HG02885 (cell line): ENCODE data around the gene ATP2B1.
A peak's percentile ranks its signal among the peaks of the same experiment; 100 is the strongest.

Experiments used
- ATAC-seq: cut with Tn5 transposase; IDR thresholded peaks from one replicate; pipeline ENCODE4 v1.9.1; 2021; ENCODE audit warnings: mild to moderate bottlenecking; ENCODE audit not compliant: unreplicated experiment, poor library complexity

The ATP2B1 gene

DNA sequence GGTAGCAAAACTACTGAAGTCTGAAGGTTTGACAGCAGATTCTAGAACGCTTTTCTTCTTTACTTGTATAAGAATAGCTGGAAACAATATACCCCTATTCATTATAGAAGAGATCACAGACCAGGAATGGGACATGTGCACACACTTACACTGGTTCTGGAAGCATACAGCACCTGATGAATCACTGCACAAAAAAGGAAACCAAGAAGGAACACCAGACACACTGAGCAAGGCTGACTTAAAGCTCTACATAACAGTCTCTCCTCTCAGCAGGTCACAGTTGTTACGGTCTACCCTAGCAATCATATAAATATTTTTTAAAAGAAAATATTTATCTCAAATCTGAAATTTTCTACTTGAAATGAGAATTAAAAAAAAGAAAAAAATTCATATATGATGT is 13.5 kb downstream of the ATP2B1 start:
- ATAC-seq: no peak

DNA sequence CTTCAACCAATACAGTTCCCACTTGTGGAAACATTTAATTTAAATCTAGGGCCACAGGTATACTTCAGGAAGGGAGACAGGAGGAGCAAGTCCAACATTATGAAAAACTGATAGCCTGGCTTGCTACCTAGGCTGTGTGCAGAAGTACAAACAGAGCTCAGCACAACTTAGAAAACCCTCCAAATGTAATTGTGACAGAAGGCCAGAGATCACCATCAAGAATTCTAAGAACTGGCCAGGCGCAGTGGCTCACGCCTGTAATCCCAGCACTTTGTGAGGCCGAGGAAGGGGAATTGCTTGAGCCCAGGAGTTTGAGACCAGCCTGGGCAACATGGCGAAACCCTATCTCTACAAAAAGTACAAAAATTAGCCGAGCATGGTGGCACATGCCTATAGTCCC is 14.1 kb downstream of the ATP2B1 start:
- ATAC-seq: no peak

DNA sequence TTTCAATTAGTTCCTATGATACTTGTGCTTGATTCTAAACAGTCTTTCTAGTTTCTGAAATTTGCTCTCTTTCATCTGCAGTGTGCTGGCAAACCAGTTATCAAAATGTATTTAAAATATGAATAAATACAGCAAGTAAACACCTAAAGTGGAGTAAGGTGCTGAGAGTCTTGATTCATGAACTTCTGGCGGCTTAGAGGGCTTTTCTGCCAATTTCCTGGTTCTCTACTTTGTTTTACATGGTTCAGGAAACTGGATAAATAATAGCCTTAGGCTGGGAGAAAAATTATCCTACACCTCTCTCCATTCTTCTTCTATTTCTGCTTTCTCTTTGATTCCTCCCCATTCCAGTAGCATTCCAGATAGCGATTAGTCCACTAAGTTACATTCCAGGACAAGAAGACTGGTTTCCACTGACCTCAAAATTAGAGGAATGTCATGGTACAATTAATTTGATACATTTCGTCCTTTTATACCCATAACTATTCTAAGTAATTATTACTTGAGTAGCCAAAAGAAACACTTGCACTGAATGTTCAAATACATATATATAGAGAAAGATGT is 14.9 kb downstream of the ATP2B1 start:
- no peak for ATAC-seq

DNA sequence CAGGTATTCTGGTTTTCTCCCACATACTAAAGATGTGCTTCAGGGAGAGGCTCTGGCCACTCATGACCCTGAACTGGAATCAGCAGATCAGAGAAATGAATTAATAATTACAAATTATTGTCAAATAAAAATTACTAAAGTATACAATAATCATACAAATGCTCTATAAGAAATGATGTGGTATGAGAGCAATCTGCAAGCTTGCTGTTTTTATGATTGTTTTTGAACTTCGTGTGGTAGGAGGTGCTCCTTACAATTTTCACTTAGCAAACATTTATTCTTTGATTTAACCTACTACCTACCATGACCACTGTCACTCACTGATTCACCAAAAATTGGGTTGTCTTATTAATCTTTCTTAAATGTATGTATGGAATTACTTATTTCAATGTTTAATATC is 16.2 kb downstream of the ATP2B1 start:
- no peak for ATAC-seq

DNA sequence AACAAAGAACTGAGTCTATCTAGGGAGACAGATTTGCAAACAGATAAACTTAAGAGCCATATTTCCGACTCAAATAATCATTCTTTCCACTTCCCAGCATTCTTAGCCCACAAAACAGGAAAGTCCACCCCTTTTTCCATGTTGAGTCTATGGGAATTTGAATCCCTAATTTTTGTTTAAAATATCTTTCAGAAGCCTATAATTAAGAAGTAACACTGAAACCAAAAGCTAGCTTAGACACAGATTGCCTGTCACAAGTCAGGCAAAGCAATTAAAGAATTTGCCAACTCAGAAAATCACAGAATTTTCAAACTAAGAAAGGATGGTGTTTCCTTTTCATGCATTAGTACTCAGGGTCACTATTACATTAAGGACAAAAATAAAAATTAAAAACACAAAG is 17.0 kb downstream of the ATP2B1 start:
- no peak for ATAC-seq

DNA sequence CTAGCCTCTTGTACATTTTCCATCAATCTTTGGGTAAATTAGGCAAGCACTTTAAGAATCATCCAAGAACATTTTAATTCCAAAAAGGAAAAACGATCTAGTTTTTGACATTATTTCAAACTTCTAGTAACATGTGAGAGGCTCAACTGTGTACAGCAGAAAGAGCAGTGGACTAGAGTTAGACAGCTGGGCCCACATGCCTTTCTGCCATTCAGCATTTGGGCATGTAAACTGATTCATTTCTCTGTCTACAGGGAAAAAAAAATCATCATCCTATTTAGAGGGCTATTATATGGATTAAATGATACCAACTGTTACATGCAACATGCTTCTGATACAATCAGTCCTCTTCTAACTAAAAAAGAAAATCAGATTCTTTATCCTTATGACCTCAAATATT is 17.7 kb downstream of the ATP2B1 start:
- ATAC-seq: no peak

DNA sequence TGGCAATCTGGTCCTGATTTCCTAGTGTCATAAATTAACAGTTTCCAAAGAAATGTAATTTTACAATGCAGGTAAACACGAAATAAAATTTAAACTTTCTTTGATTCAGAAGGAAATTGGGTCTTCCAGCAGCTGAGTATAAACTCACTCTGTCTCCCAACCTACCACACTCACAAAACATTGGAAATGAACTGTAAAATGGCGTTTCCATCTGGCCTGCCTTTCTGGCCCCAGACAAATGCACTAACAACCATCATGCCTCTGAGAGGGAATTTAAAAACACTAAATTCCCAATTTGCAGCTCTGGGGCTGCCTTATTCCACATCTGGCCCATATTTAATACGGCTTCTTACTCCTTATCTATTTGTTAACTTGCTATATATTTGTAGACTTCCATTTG is 19.3 kb downstream of the ATP2B1 start:
- no peak for ATAC-seq

DNA sequence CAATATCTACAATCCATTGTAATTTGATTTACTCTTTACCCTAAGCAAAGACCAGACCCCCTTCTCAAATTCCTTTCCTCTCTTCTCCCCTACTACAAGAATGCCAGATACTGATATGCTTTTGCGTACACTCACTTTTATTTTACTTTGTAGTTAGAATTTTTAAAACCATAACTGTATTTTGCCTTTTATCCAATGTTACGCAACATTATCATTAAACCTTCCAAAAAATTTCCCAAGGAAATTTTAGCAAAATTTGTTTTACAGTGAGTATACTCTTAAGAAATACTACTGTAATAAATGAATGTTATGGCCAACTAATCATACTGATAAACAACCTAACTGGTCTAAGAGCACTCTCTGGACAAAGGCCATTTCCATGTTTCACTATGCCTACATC is 22.3 kb downstream of the ATP2B1 start:
- no peak for ATAC-seq

DNA sequence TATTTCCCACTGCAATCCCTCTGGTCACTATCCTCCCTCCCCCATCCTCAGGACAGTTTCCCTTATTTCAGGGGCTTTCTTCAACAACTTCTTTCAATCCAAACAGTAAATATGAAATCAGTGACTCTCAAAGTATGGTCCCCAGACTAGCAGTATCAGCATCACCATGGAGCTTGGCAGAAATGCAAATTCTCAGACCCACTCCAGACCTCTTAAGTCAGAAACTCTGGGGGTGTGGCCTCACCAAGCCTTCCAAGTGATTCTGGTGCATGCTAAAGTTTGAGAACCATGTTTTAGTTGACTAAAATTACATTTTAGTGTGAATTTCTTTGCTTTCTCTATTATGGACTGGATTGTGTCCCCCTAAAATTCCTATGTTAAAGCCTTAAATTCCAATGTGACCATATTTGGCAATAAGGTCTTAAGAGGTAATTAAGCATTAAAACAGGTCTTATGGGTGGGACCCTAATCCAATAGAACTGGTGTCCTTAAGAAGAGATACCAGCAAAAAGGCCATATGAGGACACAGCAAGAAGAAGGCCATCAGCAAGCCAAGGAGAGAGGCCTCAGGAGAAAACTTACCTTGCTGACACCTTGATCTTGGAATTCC is 23.2 kb downstream of the ATP2B1 start:
- no peak for ATAC-seq

DNA sequence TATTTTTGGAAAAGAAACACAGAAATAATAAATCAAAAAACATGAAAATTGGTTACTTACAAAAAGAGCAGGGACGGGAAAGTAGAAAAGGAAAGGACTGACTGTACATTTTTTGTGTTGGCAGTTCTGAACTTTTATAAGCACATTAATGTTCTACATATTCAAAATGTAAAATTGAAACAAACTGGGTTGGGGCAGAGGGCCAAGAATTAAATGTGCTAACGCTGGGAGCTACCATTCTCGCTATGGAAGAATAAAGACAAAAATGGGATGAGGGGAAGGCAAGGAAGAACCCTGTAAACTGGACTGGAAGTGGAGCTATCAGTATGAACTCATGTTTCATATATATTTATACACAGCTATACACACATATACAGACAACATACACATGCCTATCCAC is 24.5 kb downstream of the ATP2B1 start:
- ATAC-seq: no peak

DNA sequence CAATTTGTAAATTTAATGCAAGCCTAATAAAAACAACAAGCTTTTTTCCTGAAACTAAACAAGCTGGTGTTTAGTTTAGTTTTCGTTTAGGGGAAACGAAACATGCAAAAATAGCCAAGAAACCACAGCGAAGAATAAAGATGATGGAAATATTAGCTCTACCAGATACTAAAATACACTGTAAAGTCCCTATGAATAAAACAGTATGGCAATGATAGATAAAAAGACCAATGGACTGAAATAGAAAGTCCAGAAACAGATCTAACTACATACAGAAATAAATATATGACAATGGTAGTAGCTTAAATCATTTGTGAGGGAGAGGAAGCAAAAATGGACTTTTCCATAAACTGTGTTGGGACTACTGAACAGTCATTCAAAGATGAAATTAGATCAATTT is 26.4 kb downstream of the ATP2B1 start:
- no peak for ATAC-seq

DNA sequence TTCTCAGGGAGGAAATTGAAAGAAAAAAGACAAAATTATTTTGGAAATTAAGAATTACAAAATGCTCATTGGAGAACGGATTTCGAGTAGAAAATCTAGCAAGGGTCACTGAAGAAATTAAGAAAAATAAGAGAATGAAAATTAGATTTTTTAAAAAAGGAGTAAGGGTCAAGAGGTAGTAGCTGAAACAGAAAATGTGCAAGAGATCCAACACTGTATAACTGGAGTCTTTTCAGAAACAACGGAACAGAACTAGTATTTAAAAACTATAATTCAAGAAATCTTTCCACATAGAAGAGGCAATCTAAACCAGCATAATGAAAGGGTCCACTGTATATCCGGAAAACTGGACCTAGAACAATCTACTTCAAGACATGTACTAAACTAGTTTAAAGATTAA is 28.2 kb downstream of the ATP2B1 start:
- no peak for ATAC-seq

DNA sequence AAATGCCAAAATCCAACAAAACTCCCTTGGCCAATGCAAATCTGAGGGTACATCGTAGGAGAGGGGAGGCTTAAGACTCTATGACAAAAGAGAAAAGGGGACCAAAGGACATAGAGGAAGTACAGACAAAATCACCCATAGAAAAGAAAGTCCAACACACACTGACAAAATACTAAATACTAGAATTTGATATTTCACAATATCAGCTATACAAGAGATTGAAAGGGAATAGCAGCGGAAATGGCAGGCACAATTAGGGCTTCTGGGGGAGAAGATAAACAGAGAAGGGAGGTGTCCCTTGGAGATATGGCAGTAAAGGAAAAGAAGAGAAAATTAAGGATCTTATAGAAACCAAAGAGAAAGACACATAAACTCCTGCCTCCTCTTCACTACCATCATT is 29.0 kb downstream of the ATP2B1 start:
- no peak for ATAC-seq

DNA sequence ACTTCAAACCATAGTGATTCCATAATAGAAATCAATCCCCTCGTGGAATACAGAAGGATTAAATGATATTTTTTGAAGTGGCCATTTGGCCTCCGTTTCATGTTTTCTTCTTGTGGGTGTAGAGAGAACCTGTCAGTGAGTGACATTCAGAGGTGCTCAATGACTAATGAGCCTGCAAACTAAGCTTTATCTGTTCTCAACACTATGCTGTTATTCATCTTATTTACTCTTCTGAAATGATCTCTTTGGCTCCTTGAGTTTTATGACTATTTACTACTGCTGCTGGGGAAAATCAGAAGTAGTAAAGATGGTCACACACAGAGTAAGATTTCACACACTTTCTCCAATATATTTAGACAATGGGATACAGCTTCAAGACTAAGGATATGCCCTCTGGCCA is 30.4 kb downstream of the ATP2B1 start:
- ATAC-seq: no peak

DNA sequence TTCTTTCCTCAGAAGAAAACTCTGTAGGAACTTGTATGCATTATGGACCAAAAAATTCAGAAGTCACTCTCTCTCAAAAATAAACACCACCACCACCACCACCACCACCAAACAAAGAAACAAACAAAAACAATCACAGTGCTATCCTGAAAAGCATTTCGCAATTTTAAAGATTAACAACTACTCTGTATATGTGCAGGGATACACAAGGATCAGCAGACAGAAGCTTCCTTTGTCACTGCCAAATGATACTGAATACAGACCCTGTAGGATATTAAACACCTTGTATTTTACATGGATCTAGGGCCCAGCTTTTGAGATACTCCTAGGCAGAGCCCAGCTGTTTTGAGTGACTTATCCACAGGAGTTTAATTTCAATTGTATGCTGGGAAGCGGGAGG is 31.7 kb downstream of the ATP2B1 start:
- no peak for ATAC-seq

DNA sequence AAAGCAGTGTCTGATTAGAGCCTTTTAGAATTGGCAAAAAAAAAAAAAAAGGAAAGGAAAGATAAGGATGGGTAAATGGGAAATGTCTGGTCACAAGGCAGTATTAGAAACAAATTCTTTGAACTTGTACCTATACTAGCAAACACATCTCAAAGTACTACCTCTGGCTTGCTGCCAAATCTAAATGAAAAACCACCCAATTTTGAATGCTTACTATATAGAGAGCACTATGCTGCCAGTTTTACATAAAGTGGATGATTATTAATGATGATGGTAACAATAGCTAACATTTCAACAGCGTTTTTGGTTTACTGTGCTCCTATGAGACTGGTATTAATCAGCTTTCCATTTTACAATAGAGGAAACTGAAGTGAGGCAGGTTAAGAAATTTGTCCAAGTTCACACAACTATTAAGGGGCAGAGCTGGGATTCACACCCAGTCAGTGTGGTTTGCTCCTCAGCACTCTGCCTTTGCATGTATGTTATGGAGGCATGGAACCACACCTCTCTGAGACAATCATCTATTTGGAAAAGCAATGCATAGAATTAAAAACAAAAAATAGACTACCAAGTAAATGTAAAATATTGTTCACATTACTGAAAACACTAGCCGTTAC is 34.2 kb downstream of the ATP2B1 start:
- ATAC-seq: no peak

DNA sequence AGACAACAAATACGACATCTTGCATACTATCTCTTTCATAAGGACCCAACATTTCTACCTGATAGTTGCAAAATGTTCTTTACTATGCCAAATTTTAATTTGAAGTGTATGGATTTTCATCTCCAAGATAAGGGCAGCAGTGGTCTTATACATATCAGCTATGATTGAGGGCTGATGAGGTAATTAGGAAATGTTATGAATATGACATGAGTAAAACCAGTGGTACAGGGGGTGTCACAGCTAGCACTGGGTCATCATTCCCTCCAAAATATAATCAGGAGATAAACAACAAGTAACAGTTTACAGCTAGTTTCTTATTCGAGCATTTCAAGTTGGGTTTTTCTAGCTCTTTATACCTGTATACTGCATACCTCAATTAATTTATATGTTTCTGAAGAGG is 35.0 kb downstream of the ATP2B1 start:
- no peak for ATAC-seq

DNA sequence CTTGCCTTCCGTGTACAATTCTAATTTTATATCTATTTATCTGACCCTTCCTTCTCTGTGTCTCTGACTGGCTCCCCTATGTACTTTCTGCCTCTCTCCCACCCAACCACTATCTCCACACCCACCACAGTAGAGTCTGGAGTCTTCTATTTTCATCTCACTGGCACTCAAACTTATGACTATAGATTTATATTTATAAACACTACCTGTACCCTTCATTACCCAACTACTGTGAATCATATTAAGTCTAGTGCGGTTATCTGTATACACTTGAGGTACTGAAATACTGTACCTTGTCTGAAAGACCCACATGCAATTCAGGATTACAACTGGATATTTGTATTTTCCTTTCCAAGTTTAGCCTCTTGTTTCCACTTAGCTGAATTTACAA is 36.1 kb downstream of the ATP2B1 start:
- no peak for ATAC-seq

DNA sequence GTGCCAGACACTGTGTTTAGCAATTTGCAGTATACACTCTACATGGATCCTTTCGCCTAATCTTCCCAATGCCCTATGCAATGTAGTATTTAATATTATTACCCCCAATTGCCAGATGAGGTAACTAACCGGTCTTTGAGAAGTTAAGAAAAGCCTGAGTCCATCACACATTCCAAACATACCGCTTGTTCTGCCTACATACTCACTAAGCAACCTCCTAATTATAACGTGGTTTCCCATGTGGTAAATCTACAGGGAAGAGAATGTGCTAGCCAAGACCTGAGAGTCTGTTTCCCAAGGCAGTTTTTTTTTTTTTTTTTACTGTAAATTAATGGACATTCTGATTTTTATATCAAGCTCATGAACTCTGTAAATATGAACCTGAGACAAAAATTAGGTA is 37.2 kb downstream of the ATP2B1 start:
- ATAC-seq: peak; percentile 1

DNA sequence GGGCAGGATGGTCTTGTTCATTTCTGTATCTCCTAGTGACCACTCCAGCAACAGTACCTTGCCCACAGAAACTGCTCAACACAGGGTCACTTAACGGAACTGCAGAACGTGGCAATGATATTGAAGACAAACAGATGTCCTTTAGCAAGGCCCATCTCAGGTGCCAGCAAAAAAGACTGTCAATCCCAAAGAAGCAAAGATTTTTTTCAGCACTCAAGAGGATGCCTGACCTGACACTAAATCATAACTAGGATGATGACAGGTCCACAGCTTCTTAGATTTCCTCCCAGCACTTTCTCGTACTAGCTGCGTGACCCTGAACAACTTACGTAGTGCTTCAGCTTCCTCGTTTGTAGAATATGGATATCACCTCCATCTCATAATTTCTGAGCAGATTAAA is 39.4 kb downstream of the ATP2B1 start:
- no peak for ATAC-seq

DNA sequence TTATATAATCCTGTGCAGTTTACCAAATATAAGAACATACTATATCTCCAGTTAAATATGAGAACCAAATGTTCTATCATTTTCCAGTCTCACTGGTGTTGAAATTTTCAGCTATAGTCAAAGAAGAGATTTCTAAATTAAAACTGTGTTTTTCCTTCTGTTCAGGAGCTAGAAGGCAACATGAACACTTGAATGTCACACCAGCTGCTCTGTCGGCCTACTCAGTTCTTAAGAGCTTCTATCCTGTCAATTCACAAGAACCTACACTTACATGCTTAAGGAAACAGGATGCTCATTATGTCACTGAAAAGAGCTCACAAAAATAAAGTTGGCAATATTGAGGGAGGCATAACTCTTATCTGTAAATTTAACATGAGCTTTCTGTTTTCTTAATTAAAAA is 43.1 kb downstream of the ATP2B1 start:
- no peak for ATAC-seq

DNA sequence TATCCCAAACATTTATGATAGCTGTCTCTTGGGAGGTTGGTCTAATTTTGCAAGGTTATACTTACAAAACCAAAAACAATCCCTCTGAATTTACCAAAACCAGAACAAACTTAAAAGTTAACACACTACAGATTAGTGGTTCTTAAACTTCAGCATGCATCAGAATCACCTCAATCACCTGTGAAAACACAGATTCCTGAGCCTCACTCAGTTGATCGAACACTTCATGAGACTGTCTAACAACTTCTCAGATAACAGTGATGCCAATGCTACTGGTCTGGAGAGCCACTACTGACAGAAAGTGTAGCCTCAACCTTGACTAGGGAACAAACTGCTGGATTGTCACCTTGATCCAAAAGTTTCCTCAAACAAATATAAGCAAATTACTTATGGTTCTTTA is 44.2 kb downstream of the ATP2B1 start:
- ATAC-seq: no peak
